IMR-90 (cell line): ENCODE data around the gene SERP2. TPM values are rescaled to one million over a fixed set of nuclear protein-coding genes. Genes with fewer than 3 reads are reported as not detected.

Experiments
- ATAC-seq: fragments of 200-7000 bp; cut with Tn5 transposase; 2 replicates; pipeline ENCODE4 v1.9.1; 2020; ENCODE audit warnings: low read depth, mild to moderate bottlenecking, moderate library complexity
- BruUV-seq: library from RNA; stranded (reverse); fragments of 400-500 nt; replicated peaks from 2 replicates; lab custom pipeline; 2021; lab: Mats Ljungman, UMichigan
- CTCF ChIA-PET: fragments of 300-600 bp; formaldehyde crosslinking; extraction: SDS; loops from one replicate; lab custom pipeline; 2021; ENCODE audit warnings: antibody characterized with exemption; lab: Yijun Ruan, JAX
- POLR2A ChIA-PET: fragments of 300-600 bp; sonication (Branson Sonifier 250); formaldehyde crosslinking; loops from one replicate; lab custom pipeline; 2022; ENCODE audit warnings: antibody characterized with exemption; ENCODE audit not compliant: unreplicated experiment; lab: Charles Lee
- DNase-seq: peaks from one replicate; pipeline ENCODE4 v3.0.0; 2013
- H2AFZ ChIP-seq: replicated peaks from 2 replicates; pipeline ENCODE3; 2013; ENCODE audit warnings: low read length, mild to moderate bottlenecking; ENCODE audit not compliant: poor library complexity
- H2AK5ac ChIP-seq: 2 replicates; pipeline ENCODE4 v1.6.1; 2013; ENCODE audit warnings: low read depth, low read length, inconsistent platforms
- H2AK9ac ChIP-seq: replicated peaks from 2 replicates; pipeline ENCODE3; 2013; ENCODE audit warnings: mild to moderate bottlenecking, low read depth, low read length, moderate library complexity; ENCODE audit not compliant: poor library complexity
- H2BK120ac ChIP-seq: 2 replicates; pipeline ENCODE4 v1.6.1; 2013; ENCODE audit warnings: low read depth, low read length, inconsistent platforms
- H2BK15ac ChIP-seq: 3 replicates; pipeline ENCODE4 v1.6.1; 2013; ENCODE audit warnings: low read depth, low read length, inconsistent platforms
- H2BK20ac ChIP-seq: 2 replicates; pipeline ENCODE4 v1.6.1; 2013; ENCODE audit warnings: low read depth, mild to moderate bottlenecking, inconsistent platforms, low read length, moderate library complexity
- H2BK5ac ChIP-seq: 2 replicates; pipeline ENCODE4 v1.6.1; 2013; ENCODE audit warnings: mild to moderate bottlenecking, low read depth, low read length, inconsistent platforms; ENCODE audit not compliant: poor library complexity, severe bottlenecking
- H3K14ac ChIP-seq: replicated peaks from 2 replicates; pipeline ENCODE4 v1.6.1; 2013; ENCODE audit warnings: low read depth, low read length, inconsistent platforms
- H3K18ac ChIP-seq: 2 replicates; pipeline ENCODE4 v1.6.1; 2013; ENCODE audit warnings: low read depth, low read length, control low read depth
- H3K23ac ChIP-seq: 2 replicates; pipeline ENCODE4 v1.6.1; 2013; ENCODE audit warnings: low read depth, low read length, inconsistent platforms
- H3K27ac ChIP-seq: 2 replicates; pipeline ENCODE4 v1.5.1; 2013; ENCODE audit warnings: mild to moderate bottlenecking, control low read depth, low read length; ENCODE audit not compliant: insufficient read depth
- H3K27me3 ChIP-seq: 2 replicates; pipeline ENCODE4 v1.6.1; 2013; ENCODE audit warnings: low read length; ENCODE audit not compliant: control insufficient read depth, insufficient read depth
- H3K36me3 ChIP-seq: 2 replicates; pipeline ENCODE4 v1.6.1; 2013; ENCODE audit warnings: low read length, mixed read lengths; ENCODE audit not compliant: control insufficient read depth, insufficient read depth
- H3K4ac ChIP-seq: 2 replicates; pipeline ENCODE4 v1.6.1; 2013; ENCODE audit warnings: low read depth, low read length, inconsistent platforms
- H3K4me1 ChIP-seq: 2 replicates; pipeline ENCODE4 v1.6.1; 2013; ENCODE audit warnings: low read length, mixed read lengths; ENCODE audit not compliant: control insufficient read depth, insufficient read depth
- H3K4me2 ChIP-seq: 2 replicates; pipeline ENCODE4 v1.6.1; 2013; ENCODE audit warnings: low read depth, mild to moderate bottlenecking, control low read depth, low read length, moderate library complexity
- H3K4me3 ChIP-seq: 2 replicates; pipeline ENCODE4 v1.5.1; 2013; ENCODE audit warnings: low read depth, mild to moderate bottlenecking, control low read depth, low read length, moderate library complexity; ENCODE audit not compliant: insufficient read depth
- H3K56ac ChIP-seq: 2 replicates; pipeline ENCODE4 v1.6.1; 2013; ENCODE audit warnings: low read length, inconsistent platforms; ENCODE audit not compliant: insufficient read depth; ENCODE audit errors: extremely low read depth
- H3K79me1 ChIP-seq, 2 experiments: 2 replicates each; pipeline ENCODE4 v1.6.1; 2013; ENCODE audit warnings: low read length in 2 of 2, inconsistent platforms in 1 of 2, low read depth in 1 of 2
- H3K9ac ChIP-seq: 2 replicates; pipeline ENCODE4 v1.6.1; 2013; ENCODE audit warnings: low read depth, low read length, control low read depth
- H3K9me1 ChIP-seq: 2 replicates; pipeline ENCODE4 v1.6.1; 2013; ENCODE audit warnings: low read length, inconsistent platforms; ENCODE audit not compliant: insufficient read depth
- H3K9me3 ChIP-seq: 2 replicates; pipeline ENCODE4 v1.6.1; 2013; ENCODE audit warnings: low read length; ENCODE audit not compliant: control insufficient read depth, insufficient read depth
- H4K20me1 ChIP-seq: 2 replicates; pipeline ENCODE4 v1.6.1; 2013; ENCODE audit warnings: low read length, inconsistent platforms; ENCODE audit not compliant: insufficient read depth
- H4K5ac ChIP-seq: 2 replicates; pipeline ENCODE4 v1.6.1; 2013; ENCODE audit warnings: mild to moderate bottlenecking, low read depth, low read length, control low read depth
- H4K8ac ChIP-seq, 2 experiments: 2 replicates each; pipeline ENCODE4 v1.6.1; 2013; ENCODE audit warnings: low read depth in 2 of 2, low read length in 2 of 2, control low read depth in 1 of 2, inconsistent platforms in 1 of 2
- H4K91ac ChIP-seq: 2 replicates; pipeline ENCODE4 v1.6.1; 2013; ENCODE audit warnings: low read depth, low read length, inconsistent platforms; ENCODE audit not compliant: insufficient read depth
- BHLHE40 ChIP-seq: fragments of 150-350 bp; IDR thresholded peaks from 2 replicates; pipeline ENCODE4 v1.6.1; 2016; ENCODE audit warnings: mild to moderate bottlenecking, low read depth, low read length
- CEBPB ChIP-seq: IDR thresholded peaks from 2 replicates; pipeline ENCODE4 v1.6.1; 2012; ENCODE audit warnings: low read depth, low read length, improper control_type of control experiment
- CHD1 ChIP-seq: IDR thresholded peaks from 2 replicates; pipeline ENCODE4 v1.6.1; 2012; ENCODE audit warnings: low read depth, low read length, improper control_type of control experiment
- ELK1 ChIP-seq: fragments of 150-350 bp; IDR thresholded peaks from 2 replicates; pipeline ENCODE4 v1.6.1; 2016; ENCODE audit warnings: low read depth, mild to moderate bottlenecking, low read length, moderate library complexity, borderline replicate concordance
- FOS ChIP-seq: fragments of 150-350 bp; IDR thresholded peaks from 2 replicates; pipeline ENCODE4 v1.6.1; 2016; ENCODE audit warnings: low read depth, low read length
- MAFK ChIP-seq: IDR thresholded peaks from 2 replicates; pipeline ENCODE4 v1.6.1; 2012; ENCODE audit warnings: low read depth, low read length, improper control_type of control experiment
- MAZ ChIP-seq: IDR thresholded peaks from 2 replicates; pipeline ENCODE4 v1.6.1; 2012; ENCODE audit warnings: low read depth, mild to moderate bottlenecking, low read length, improper control_type of control experiment, moderate library complexity, borderline replicate concordance
- MXI1 ChIP-seq: IDR thresholded peaks from 2 replicates; pipeline ENCODE4 v1.6.1; 2012; ENCODE audit warnings: low read depth, mild to moderate bottlenecking, low read length, moderate library complexity, borderline replicate concordance
- NFE2L2 ChIP-seq: fragments of 150-350 bp; IDR thresholded peaks from 2 replicates; pipeline ENCODE4 v1.6.1; 2016; ENCODE audit warnings: low read depth, mild to moderate bottlenecking, low read length
- POLR2A ChIP-seq: IDR thresholded peaks from 2 replicates; pipeline ENCODE4 v1.6.1; 2012; ENCODE audit warnings: mild to moderate bottlenecking, low read depth, low read length
- SMC3 ChIP-seq: fragments of 150-350 bp; IDR thresholded peaks from 2 replicates; pipeline ENCODE4 v1.6.1; 2016; ENCODE audit warnings: low read depth, mild to moderate bottlenecking, antibody characterized with exemption, low read length, moderate library complexity
- USF2 ChIP-seq: fragments of 150-350 bp; IDR thresholded peaks from 2 replicates; pipeline ENCODE4 v1.6.1; 2017; ENCODE audit warnings: mild to moderate bottlenecking, antibody characterized with exemption, low read length, low read depth
- WGBS, 2 experiments: methylation state at CpG; one replicate each; pipeline versions ENCODE4 v1.1.5 to v1.1.7; 2013; ENCODE audit warnings: missing lambda C conversion rate in 2 of 2; ENCODE audit not compliant: insufficient read length in 1 of 2; ENCODE audit errors: extremely low coverage in 2 of 2; 5-methylcytosine and 5-hydroxymethylcytosine counted together
- dilution Hi-C: fragments of 300-500 bp; cut with HindIII; formaldehyde crosslinking; loops from one replicate; pipeline ENCODE4 v1.14.3; 2018; ENCODE audit warnings: low sequenced_read_pairs; ENCODE audit not compliant: unreplicated experiment
- in situ Hi-C: fragments of 300-500 bp; cut with MboI; formaldehyde crosslinking; loops from 3 replicates; pipeline ENCODE4 v1.14.3; 2019; ENCODE audit warnings: low sequenced_read_pairs, inconsistent platforms, mixed read lengths
- intact Hi-C: fragments of 100-400 bp; cut with micrococcal nuclease; formaldehyde crosslinking; loops from 2 replicates; pipeline ENCODE4 v1.10.0; 2022
- polyA plus RNA-seq, 3 experiments: library from polyadenylated mRNA; depleted of rRNA; stranded (reverse); fragments of >200 nt; gene quantifications; 2 replicates each; pipeline ENCODE4 v1.2.3, GENCODE V29; 2012; ENCODE audit warnings: low replicate concordance in 1 of 3
- total RNA-seq: library from RNA; depleted of rRNA; stranded (reverse); fragments of >200 nt; gene quantifications from 2 replicates; pipeline ENCODE4 v1.2.3, GENCODE V29; 2012

SERP2 gene
- total and polyA plus RNA-seq, 2 of the 4 experiments (the other 2 are of a cell fraction): 0.54 to 1.4 TPM

GRCh38 chr13:44389876-44390275 lies 16.3 kb downstream of the SERP2 start:
- H4K20me1 ChIP-seq: no peaks in the 10 kb centered on the region
- H3K4me2 ChIP-seq: no peak overlapping the region
- no peak overlapping the region for H2BK5ac ChIP-seq
- H3K4ac ChIP-seq: no peak overlapping the region
- dilution Hi-C loops (no loop called here), in situ Hi-C loops (no loop called here), intact Hi-C loops (no loop called here)
- ChIA-PET CTCF (no interaction called here), POLR2A (no interaction called here)
- H3K4me3 ChIP-seq: no peak overlapping the region
- no TSS peak for BruUV-seq
- no peaks in the 10 kb centered on the region for H3K4me1 ChIP-seq
- no peaks in the 10 kb centered on the region for H3K9me3 ChIP-seq
- no peak overlapping the region for H2AFZ ChIP-seq
- no peak overlapping the region for H3K27ac ChIP-seq
- H3K9ac ChIP-seq: no peak overlapping the region
- H3K14ac ChIP-seq: no peak overlapping the region
- TF ChIP-seq CEBPB (no peak), MAZ (no peak), BHLHE40 (no peak), MXI1 (no peak), NFE2L2 (no peak), POLR2A (no peak), MAFK (no peak), USF2 (no peak), SMC3 (no peak), FOS (no peak), CHD1 (no peak), ELK1 (no peak)
- no peaks in the 10 kb centered on the region; the same call in 1 of the 2 replicates for H3K9me1 ChIP-seq
- H3K36me3 ChIP-seq: no peaks in the 10 kb centered on the region
- no peaks in the 10 kb centered on the region for H3K79me1 ChIP-seq
- DNase-seq (no peak), ATAC-seq (no peak)
- H3K18ac ChIP-seq: no peak overlapping the region
- no peak overlapping the region for H2BK20ac ChIP-seq
- no CpG with 5 or more reads among the region's 1 CpG for WGBS, 2 experiments
- no peak overlapping the region for H3K23ac ChIP-seq
- no peak overlapping the region for H2BK15ac ChIP-seq
- H3K56ac ChIP-seq: no peak overlapping the region
- H2AK5ac ChIP-seq: no peak overlapping the region
- H3K27me3 ChIP-seq: peaks cover 2% of the 10 kb centered on the region; the same call in 1 of the 2 replicates
- no peak overlapping the region for H4K91ac ChIP-seq
- H4K8ac ChIP-seq: no peak overlapping the region
- no peak overlapping the region for H2AK9ac ChIP-seq
- no peak overlapping the region for H4K5ac ChIP-seq
- H2BK120ac ChIP-seq: no peak overlapping the region
